K562 (cell line): ENCODE results near the gene ETV3L. TPM values are rescaled to one million over a fixed set of nuclear protein-coding genes. Genes with fewer than 3 reads are reported as not detected.

Experiments used
- BCL6 ChIP-seq: fragments of 250-450 bp; sonication (Bioruptor Pico); IDR thresholded peaks from 2 replicates; pipeline ENCODE4 v1.4.0; 2020
- BMI1 ChIP-seq: fragments of 150-350 bp; IDR thresholded peaks from 2 replicates; pipeline ENCODE4 v1.6.1; 2014; ENCODE audit warnings: low read length
- CREB3L1 ChIP-seq: fragments of 450-650 bp; IDR thresholded peaks from 2 replicates; pipeline ENCODE4 v1.6.1; 2014; ENCODE audit warnings: low read depth, mild to moderate bottlenecking, moderate library complexity, borderline replicate concordance
- ERF ChIP-seq: fragments of 450-650 bp; formaldehyde crosslinking; IDR thresholded peaks from 2 replicates; pipeline ENCODE4 v1.4.0; 2020; ENCODE audit warnings: mild to moderate bottlenecking, mixed read lengths
- HOXB6 ChIP-seq: fragments of 250-450 bp; sonication (Bioruptor Pico); IDR thresholded peaks from 2 replicates; pipeline ENCODE4 v1.5.1; 2022; ENCODE audit warnings: mild to moderate bottlenecking, borderline replicate concordance
- KLF16 ChIP-seq: IDR thresholded peaks from 2 replicates; pipeline ENCODE4 v1.6.1; 2016; ENCODE audit warnings: antibody characterized with exemption
- LEF1 ChIP-seq: fragments of 450-650 bp; IDR thresholded peaks from 2 replicates; pipeline ENCODE4 v1.6.1; 2016; ENCODE audit warnings: mild to moderate bottlenecking
- NCOR1 ChIP-seq: fragments of 450-650 bp; IDR thresholded peaks from 2 replicates; pipeline ENCODE4 v1.6.1; 2016; ENCODE audit warnings: mild to moderate bottlenecking, moderate library complexity
- NRF1 ChIP-seq, 2 experiments: fragments of 450-650 bp; IDR thresholded peaks in 1 of 2; conservative IDR thresholded peaks in 1 of 2; 2 replicates each; pipeline ENCODE4 v1.6.1; 2014; ENCODE audit warnings: mild to moderate bottlenecking in 2 of 2
- POLR2AphosphoS2 ChIP-seq: IDR thresholded peaks from 2 replicates; pipeline ENCODE4 v1.6.1; 2012; ENCODE audit warnings: low read length, improper control_type of control experiment
- PTRF ChIP-seq: fragments of 450-650 bp; IDR thresholded peaks from 2 replicates; pipeline ENCODE4 v1.6.1; 2016; ENCODE audit warnings: mild to moderate bottlenecking, missing genetic modification characterization, missing compliant biosample characterization
- REST ChIP-seq, 2 experiments: fragments of 450-650 bp; formaldehyde crosslinking in 1 of 2; IDR thresholded peaks; 2 replicates each; pipeline versions ENCODE4 v1.4.0 to v1.6.1; 2014 to 2020; ENCODE audit warnings: mild to moderate bottlenecking in 2 of 2, borderline replicate concordance in 1 of 2, low read depth in 1 of 2
- SREBF1 ChIP-seq: fragments of 150-350 bp; IDR thresholded peaks from 2 replicates; pipeline ENCODE4 v1.6.1; 2014; ENCODE audit warnings: antibody characterized with exemption, low read depth, low read length, borderline replicate concordance
- TEAD2 ChIP-seq: fragments of 450-650 bp; IDR thresholded peaks from 2 replicates; pipeline ENCODE4 v1.6.1; 2016; ENCODE audit warnings: missing genetic modification characterization, control low read depth, missing compliant biosample characterization
- ZFP30 ChIP-seq: fragments of 250-450 bp; sonication (Bioruptor Pico); IDR thresholded peaks from 2 replicates; pipeline ENCODE4 v1.8.0; 2022; ENCODE audit warnings: moderate library complexity, mild to moderate bottlenecking, inconsistent platforms, borderline replicate concordance
- ZKSCAN3 ChIP-seq: fragments of 250-450 bp; sonication (Bioruptor Pico); IDR thresholded peaks from 2 replicates; pipeline ENCODE4 v1.4.0; 2020
- ZNF507 ChIP-seq: conservative IDR thresholded peaks from 2 replicates; pipeline ENCODE4 v1.6.1; 2017; ENCODE audit warnings: missing genetic modification characterization, missing compliant biosample characterization
- polyA plus RNA-seq, 8 experiments: library from polyadenylated mRNA; depleted of rRNA in 4 of 8; stranded (reverse) in 5 of 8; unstranded in 3 of 8; fragments of >200 nt; fragmentation: Nextera tagmentation in 2 of 8; fragmentation: Illumina TruSeq in 1 of 8; extraction: Ambion mirVana in 2 of 8; extraction: Trizol in 1 of 8; gene quantifications; 2 replicates each; pipeline versions ENCODE4 v1.2.1 to v1.2.3, GENCODE V29; 2011 to 2014; ENCODE audit warnings: inconsistent platforms in 1 of 8, missing spikeins in 1 of 8
- total RNA-seq, 7 experiments: library from RNA; depleted of rRNA in 6 of 7; stranded (reverse); fragments of >200 nt in 6 of 7; fragmentation: Illumina TruSeq in 2 of 7; extraction: Trizol in 2 of 7; gene quantifications; 2 replicates each; pipeline versions ENCODE4 v1.2.1 to v1.2.3, GENCODE V29; 2011 to 2021; ENCODE audit warnings: low replicate concordance in 1 of 7

The ETV3L gene
- total and polyA plus RNA-seq, 9 of the 15 experiments (the other 6 are each of a cell fraction or from before 2014, with no cell fraction given), result not detected

DNA sequence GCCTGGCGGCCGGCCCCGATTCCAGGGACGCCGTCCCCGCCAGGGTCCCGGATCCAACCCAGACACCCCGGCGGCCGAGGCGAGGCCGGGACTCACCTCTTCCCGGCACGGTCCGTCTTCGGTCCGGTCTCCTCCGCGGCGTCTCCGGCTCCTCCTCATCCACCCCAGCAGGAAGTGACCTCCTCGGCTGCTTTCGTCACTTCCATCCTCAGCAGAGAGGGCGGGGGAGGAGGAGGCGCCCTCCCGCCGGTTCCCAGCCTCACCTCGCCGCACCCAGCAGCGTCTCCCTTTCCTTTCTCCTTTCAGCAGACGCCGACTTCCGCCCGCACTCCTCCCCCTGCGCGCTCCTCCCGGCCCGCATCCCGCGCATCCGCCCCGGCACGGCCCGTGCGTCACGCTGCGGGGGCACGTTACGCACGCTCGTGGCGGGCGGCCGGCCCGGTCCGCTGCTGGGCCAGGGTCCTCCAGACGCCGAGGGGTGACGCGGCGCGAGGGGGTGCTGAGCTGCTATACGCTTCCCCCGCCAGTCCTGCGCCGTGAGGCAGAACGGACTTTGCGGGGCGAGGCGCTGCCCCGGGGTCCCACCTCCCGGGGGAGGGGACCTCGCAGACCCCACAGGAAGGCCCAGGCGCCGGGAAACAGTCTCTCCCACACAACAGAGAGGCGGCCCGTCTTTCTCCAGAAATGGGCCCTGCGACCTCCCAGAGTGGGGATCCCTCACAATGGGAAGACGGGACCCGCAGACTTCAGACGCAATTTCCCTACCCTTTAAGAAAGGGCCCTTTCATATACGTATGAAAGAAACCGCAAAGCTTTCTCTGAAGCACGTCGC lies 38.8 kb upstream of the ETV3L start, which contains the start of gene ETV3 (continued):
- TF ChIP-seq CREB3L1, result peak; percentile 58; the same call in 1 of the 2 replicates
- no peak for TF ChIP-seq TEAD2 (tag)
- TF ChIP-seq ERF (CRISPR knock-in tag), result no peak
- no peak for TF ChIP-seq ZKSCAN3 (CRISPR knock-in tag)
- TF ChIP-seq REST (IDR thresholded peaks at IDR 0.05; ENCODE audit: borderline replicate concordance), result no peak; the same call in 1 of the 2 replicates
- no peak for TF ChIP-seq REST (CRISPR knock-in tag; IDR thresholded peaks at IDR 0.05; ENCODE audit: low read depth)
- no peak for TF ChIP-seq KLF16
- no peak for TF ChIP-seq POLR2AphosphoS2
- no peak for TF ChIP-seq PTRF (tag)
- TF ChIP-seq LEF1, result no peak
- TF ChIP-seq ZNF507 (tag), result no peak
- TF ChIP-seq ZFP30 (CRISPR knock-in tag), result no peak
- no peak for TF ChIP-seq BMI1
- no peak for TF ChIP-seq SREBF1
- TF ChIP-seq NRF1 (conservative IDR thresholded peaks at IDR 0.05 in 1 of 2, IDR thresholded peaks at IDR 0.05 in 1 of 2), result peak; percentile 92 to 93
- TF ChIP-seq NCOR1, result no peak
- no peak for TF ChIP-seq BCL6
- TF ChIP-seq HOXB6, result no peak
